ENCODE data around the gene TCEAL5. TPM values are rescaled to one million over a fixed set of nuclear protein-coding genes. Genes with fewer than 3 reads are reported as not detected.
"Not testable (repeated sequence)": the region's sequence is repeated elsewhere in the genome, so short reads cannot be mapped to it uniquely, and the experiment has no call there.

The TCEAL5 gene
- polyA plus RNA-seq, 3 donors = 14.7 to 17.3 (median 17.0) TPM

DNA sequence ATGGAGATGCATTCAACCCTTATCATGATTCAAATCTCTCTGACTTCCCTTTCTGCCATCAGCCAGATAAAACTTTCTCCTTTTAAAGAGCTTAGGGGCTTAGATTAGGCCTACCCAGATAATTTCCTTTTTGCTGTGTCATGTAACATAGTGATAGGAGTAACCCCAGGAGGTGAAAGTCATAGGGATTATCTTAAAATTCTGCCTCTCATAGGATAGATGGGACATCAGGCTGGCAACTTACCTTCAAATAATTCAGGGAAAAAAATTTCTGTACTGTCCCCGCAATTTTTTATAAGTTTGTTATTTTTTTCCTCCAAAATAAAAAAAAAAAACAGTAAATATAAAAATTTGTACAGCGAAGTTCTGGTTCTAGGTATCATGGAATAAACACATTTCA lies 40.9 kb downstream of the TCEAL5 start:
- DNase-seq (ENCODE audit: low read depth in 3 of 3, low spot score in 2 of 3) = not testable (repeated sequence)

DNA sequence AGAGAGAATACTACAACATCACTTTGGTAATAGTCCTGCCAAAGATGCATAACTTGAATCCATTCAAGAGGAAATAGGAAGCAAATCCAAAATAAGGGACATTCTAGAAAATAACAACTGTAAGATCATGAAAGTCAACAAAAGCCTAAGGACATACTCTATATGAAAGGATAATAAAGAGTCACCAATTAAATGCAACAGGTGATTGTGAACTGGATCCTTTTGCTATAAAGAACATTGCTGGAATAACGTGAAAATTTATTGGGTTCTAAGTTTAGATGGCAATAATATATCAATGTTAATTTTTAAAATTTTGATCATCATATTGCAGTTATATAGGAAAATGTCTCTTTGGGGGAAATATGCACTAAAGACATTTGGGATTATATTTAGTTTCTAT lies 41.7 kb downstream of the TCEAL5 start:
- DNase-seq (ENCODE audit: low read depth in 3 of 3, low spot score in 2 of 3) = no peak

DNA sequence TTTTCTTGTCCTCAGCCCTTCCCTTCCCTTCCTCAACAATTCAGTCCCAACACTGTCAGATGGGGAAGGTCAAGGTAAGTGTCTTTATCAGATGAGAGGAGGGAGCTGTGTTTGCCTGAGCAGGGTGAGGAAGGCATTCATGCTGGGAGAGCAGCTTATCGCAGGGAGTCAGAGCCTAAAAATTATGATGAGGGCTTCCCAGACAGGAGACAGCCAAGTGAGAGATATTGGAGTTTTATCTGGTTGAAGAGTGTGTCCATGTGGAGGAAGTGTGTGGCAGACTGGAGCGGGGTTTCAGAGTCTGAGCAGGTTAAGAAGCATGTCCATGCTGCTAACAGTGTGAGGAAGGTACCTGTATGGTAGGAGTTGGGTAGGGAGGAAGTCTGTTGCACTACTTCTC lies 43.3 kb downstream of the TCEAL5 start:
- DNase-seq (ENCODE audit: low read depth in 3 of 3, low spot score in 2 of 3) = no peak

DNA sequence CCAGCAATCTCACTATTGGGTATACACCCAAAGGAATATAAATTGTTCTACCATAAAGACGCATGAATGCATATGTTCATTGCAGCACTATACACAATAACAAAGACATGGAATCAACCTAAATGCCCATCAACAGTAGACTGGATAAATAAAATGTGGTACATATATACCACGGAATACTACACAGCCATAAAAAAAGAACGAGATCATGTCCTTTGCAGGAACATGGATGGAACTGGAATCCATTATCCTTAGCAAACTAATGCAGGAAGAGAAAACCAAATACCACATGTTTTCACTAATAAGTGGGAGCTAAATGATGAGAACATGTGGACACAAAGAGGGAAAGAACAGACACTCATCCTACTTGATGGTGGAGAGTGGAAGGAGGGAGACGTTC lies 50.6 kb downstream of the TCEAL5 start:
- DNase-seq (ENCODE audit: low read depth in 3 of 3, low spot score in 2 of 3) = not testable (repeated sequence)

Other genes starting within 250 kb of the TCEAL5 start
- 10 to 100 TPM; 52.6 to 79.0 (median 72.5) TPM for gene BEX1, start 212.6 kb downstream of the TCEAL5 start, polyA plus RNA-seq (ENCODE audit: insufficient read length in 3 of 3)
- under 1 TPM in 2 of 3 donors, not detected in 1; 0.14 to 0.18 TPM for gene NXF3, start 183.6 kb downstream of the TCEAL5 start, polyA plus RNA-seq (ENCODE audit: insufficient read length in 3 of 3)
- 100 to 1,000 TPM; 175 to 185 (median 175) TPM for gene BEX4, start 61.6 kb downstream of the TCEAL5 start, polyA plus RNA-seq (ENCODE audit: insufficient read length in 3 of 3)
- 100 to 1,000 TPM; 163 to 171 (median 164) TPM for gene TCEAL8, start 21.6 kb downstream of the TCEAL5 start, polyA plus RNA-seq (ENCODE audit: insufficient read length in 3 of 3)
- 10 to 100 TPM; 80.3 to 95.4 (median 92.9) TPM for gene BEX2, start 34.2 kb upstream of the TCEAL5 start, polyA plus RNA-seq (ENCODE audit: insufficient read length in 3 of 3)
- 10 to 100 TPM; 36.7 to 48.4 (median 42.0) TPM for gene TCEAL7, start 53.5 kb upstream of the TCEAL5 start, polyA plus RNA-seq (ENCODE audit: insufficient read length in 3 of 3)
- 100 to 1,000 TPM; 231 to 248 (median 239) TPM for gene TCEAL9, start 79.8 kb upstream of the TCEAL5 start, polyA plus RNA-seq (ENCODE audit: insufficient read length in 3 of 3)
- gene BEX3, start 99.8 kb upstream of the TCEAL5 start, polyA plus RNA-seq (ENCODE audit: insufficient read length in 3 of 3) = 100 to 1,000 TPM; 535 to 609 (median 591) TPM
- 1 to 10 TPM; 2.1 to 3.0 (median 2.2) TPM for gene RAB40A, start 242.7 kb upstream of the TCEAL5 start, polyA plus RNA-seq (ENCODE audit: insufficient read length in 3 of 3)

All from right renal cortex interstitium (tissue), 3 donors.